GM12878 (cell line): ENCODE measurements around the gene CHURC1. TPM values are rescaled to one million over a fixed set of nuclear protein-coding genes. Genes with fewer than 3 reads are reported as not detected.

Experiments used
- ATAC-seq: fragments of 200-7000 bp; cut with Tn5 transposase; 3 replicates; pipeline ENCODE4 v1.9.1; 2020; ENCODE audit warnings: mild to moderate bottlenecking, moderate library complexity
- BruUV-seq: library from RNA; stranded (reverse); fragments of 400-500 nt; replicated peaks from 2 replicates; lab custom pipeline; 2021; lab: Mats Ljungman, UMichigan
- CTCF ChIA-PET: fragments of 300-600 bp; sonication (Branson Sonifier 250); formaldehyde crosslinking; extraction: SDS; loops from one replicate; lab custom pipeline; 2021; ENCODE audit warnings: inconsistent platforms; lab: Yijun Ruan, JAX
- POLR2A ChIA-PET: fragments of 350-600 bp; formaldehyde crosslinking; extraction: SDS; loops from one replicate; lab custom pipeline; 2021; ENCODE audit warnings: inconsistent platforms; lab: Charles Lee
- RAD21 ChIA-PET: fragments of 300-600 bp; sonication (Branson Sonifier 250); formaldehyde crosslinking; loops from one replicate; lab custom pipeline; 2023; ENCODE audit warnings: antibody characterized with exemption; ENCODE audit not compliant: unreplicated experiment; lab: Charles Lee
- SMC1A ChIA-PET: fragments of 300-600 bp; sonication (Branson Sonifier 250); formaldehyde crosslinking; loops from one replicate; lab custom pipeline; 2023; ENCODE audit not compliant: unreplicated experiment, uncharacterized antibody; lab: Charles Lee
- DNase-seq: peaks from one replicate; pipeline ENCODE4 v3.0.0-alpha.2; 2011; ENCODE audit warnings: low read depth, low spot score
- FAIRE-seq: peaks from 3 replicates; lab custom pipeline; 2011; peaks lifted over from hg19 to GRCh38; lab: Jason Lieb, UNC
- H2AFZ ChIP-seq: 2 replicates; pipeline ENCODE4 v1.6.0; 2011; ENCODE audit warnings: low read depth, low read length, control low read depth; ENCODE audit not compliant: control insufficient read depth
- H3K27ac ChIP-seq: 2 replicates; pipeline ENCODE4 v1.5.1; 2011; ENCODE audit warnings: control low read depth; ENCODE audit not compliant: control insufficient read depth, insufficient read depth
- H3K27me3 ChIP-seq, 2 experiments: replicated peaks in 1 of 2; 2 replicates each; pipeline versions ENCODE4 v1.6.0 to v1.6.1; 2011; ENCODE audit warnings: low read length in 1 of 2; ENCODE audit not compliant: control insufficient read depth in 2 of 2, insufficient read depth in 2 of 2
- H3K36me3 ChIP-seq, 2 experiments: 2 replicates each; pipeline ENCODE4 v1.5.1; 2011; ENCODE audit warnings: low read length in 1 of 2; ENCODE audit not compliant: control insufficient read depth in 2 of 2, insufficient read depth in 2 of 2
- H3K4me1 ChIP-seq: 2 replicates; pipeline ENCODE4 v1.6.1; 2011; ENCODE audit warnings: mild to moderate bottlenecking, low read length, moderate library complexity, mixed read lengths; ENCODE audit not compliant: control insufficient read depth, insufficient read depth
- H3K4me2 ChIP-seq: 2 replicates; pipeline ENCODE4 v1.6.0; 2011; ENCODE audit warnings: control low read depth; ENCODE audit not compliant: control insufficient read depth, insufficient read depth
- H3K4me3 ChIP-seq: fragments of 200-600 bp; sonication (generic); 2 replicates; pipeline ENCODE4 v1.5.1; 2016
- H3K79me2 ChIP-seq: 2 replicates; pipeline ENCODE4 v1.6.0; 2011; ENCODE audit warnings: low read length; ENCODE audit not compliant: control insufficient read depth, insufficient read depth
- H3K9ac ChIP-seq: 2 replicates; pipeline ENCODE4 v1.8.0; 2011; ENCODE audit warnings: low read length, control low read depth, mixed read lengths; ENCODE audit not compliant: control insufficient read depth, insufficient read depth
- H3K9me3 ChIP-seq: replicated peaks from 3 replicates; pipeline ENCODE4 v1.5.1; 2011; ENCODE audit warnings: mild to moderate bottlenecking, low read length; ENCODE audit not compliant: control insufficient read depth, insufficient read depth
- H4K20me1 ChIP-seq: 2 replicates; pipeline ENCODE4 v1.6.0; 2011; ENCODE audit not compliant: control insufficient read depth, insufficient read depth
- ESRRA ChIP-seq: IDR thresholded peaks from 2 replicates; pipeline ENCODE4 v1.6.1; 2012; ENCODE audit warnings: mild to moderate bottlenecking, low read length, improper control_type of control experiment
- FOXM1 ChIP-seq: IDR thresholded peaks from 2 replicates; pipeline ENCODE4 v1.6.1; 2012; ENCODE audit warnings: low read depth, mild to moderate bottlenecking, inconsistent platforms, low read length, moderate library complexity
- HDAC6 ChIP-seq: fragments of 200-600 bp; sonication (generic); IDR thresholded peaks from one replicate; pipeline ENCODE4 v1.8.0; 2017; ENCODE audit warnings: antibody characterized with exemption; ENCODE audit not compliant: unreplicated experiment
- IKZF2 ChIP-seq, 2 experiments: fragments of 450-650 bp; IDR thresholded peaks; 2 replicates each; pipeline ENCODE4 v1.6.1; 2017; ENCODE audit warnings: mild to moderate bottlenecking in 2 of 2, moderate library complexity in 2 of 2
- NFIC ChIP-seq: IDR thresholded peaks from 2 replicates; pipeline ENCODE4 v1.6.1; 2012; ENCODE audit warnings: low read depth, mild to moderate bottlenecking, inconsistent platforms, low read length, moderate library complexity
- PAX8 ChIP-seq: fragments of 450-650 bp; IDR thresholded peaks from 2 replicates; pipeline ENCODE4 v1.6.1; 2017; ENCODE audit warnings: mild to moderate bottlenecking, moderate library complexity
- RAD51 ChIP-seq: fragments of 450-650 bp; IDR thresholded peaks from 2 replicates; pipeline ENCODE4 v1.6.1; 2016; ENCODE audit warnings: moderate library complexity, mild to moderate bottlenecking, inconsistent platforms
- TCF7 ChIP-seq: IDR thresholded peaks from 2 replicates; pipeline ENCODE4 v1.6.1; 2014; ENCODE audit warnings: antibody characterized with exemption, borderline replicate concordance
- in situ Hi-C: fragments of 300-500 bp; cut with MboI; formaldehyde crosslinking; loops from 9 replicates; pipeline ENCODE4 v1.14.3; 2018; ENCODE audit warnings: mixed read lengths
- intact Hi-C: fragments of 100-400 bp; cut with micrococcal nuclease; formaldehyde crosslinking; loops from one replicate; pipeline ENCODE4 v1.14.2; 2022; ENCODE audit not compliant: unreplicated experiment
- polyA plus RNA-seq, 11 experiments: library from polyadenylated mRNA; depleted of rRNA in 4 of 11; unstranded in 6 of 11; stranded (reverse) in 5 of 11; fragments of >200 nt; fragmentation: Nextera tagmentation in 4 of 11; fragmentation: Illumina TruSeq in 1 of 11; extraction: Ambion mirVana in 4 of 11; extraction: Trizol in 1 of 11; gene quantifications; 1 replicate in 1 of 11; 2 replicates in 10 of 11; pipeline versions ENCODE4 v1.2.1 to v1.2.3, GENCODE V29; 2011 to 2016; ENCODE audit warnings: inconsistent platforms in 2 of 11, missing spikeins in 2 of 11, low read depth in 1 of 11
- total RNA-seq, 4 experiments: library from RNA; depleted of rRNA in 3 of 4; stranded (reverse); fragments of >200 nt in 3 of 4; fragmentation: Illumina TruSeq in 1 of 4; extraction: Trizol in 1 of 4; gene quantifications; 2 replicates each; pipeline versions ENCODE4 v1.2.1 to v1.2.3, GENCODE V29; 2013 to 2021
- TF ChIP-seq, protein P1 (sequence below): fragments of 450-650 bp; IDR thresholded peaks from 2 replicates; pipeline ENCODE4 v1.6.1; 2016; ENCODE audit warnings: mild to moderate bottlenecking

The CHURC1 gene
- total and polyA plus RNA-seq, 10 of the 15 experiments (the other 5 are each of a cell fraction or from before 2014, with no cell fraction given) = 41.0 to 421 (median 140) TPM

DNA sequence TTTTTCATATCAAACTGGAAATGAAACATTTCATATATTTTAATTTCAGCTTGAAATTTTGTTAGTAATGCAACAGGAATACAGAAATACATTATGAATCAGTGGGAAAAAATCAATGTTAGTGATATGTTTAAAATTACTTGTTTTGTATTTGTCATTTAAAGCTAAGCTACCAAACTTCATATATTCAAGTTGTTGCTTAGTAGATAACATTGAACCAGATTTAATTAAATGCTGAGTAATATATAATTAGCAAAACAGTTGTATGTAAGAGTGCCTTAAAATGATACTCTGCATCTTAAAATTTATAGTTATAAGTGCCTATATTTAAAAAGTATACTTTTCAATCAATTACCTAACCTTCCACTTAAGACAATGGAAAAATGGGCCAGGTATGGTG, 5.0 kb downstream of the CHURC1 start:
- peaks cover 0 to 4% of the 10 kb centered on the region in 2 experiments; a peak in 1 of 4 replicates for H3K36me3 ChIP-seq
- FAIRE-seq = no peak
- ChIA-PET SMC1A (interaction anchor here (1.0 to 1.8 kb wide), 4 partner anchors 9 to 27 kb away, joined by 3 to 4 read pairs (median 3); no protein-coding TSS in a partner anchor), POLR2A (interaction anchor here (2.1 kb wide), 1 partner anchor 8 kb away, joined by 6 read pairs; no protein-coding TSS in a partner anchor), CTCF (interaction anchor here (1.5 to 2.2 kb wide), 2 partner anchors 8 to 34 kb away, joined by 4 to 6 read pairs; no protein-coding TSS in a partner anchor), RAD21 (no interaction called here)
- in situ Hi-C loops (no loop called here), intact Hi-C loops (no loop called here)
- ATAC-seq = no peak
- H4K20me1 ChIP-seq = no peaks in the 10 kb centered on the region
- H2AFZ ChIP-seq = no peak overlapping the region
- no peak overlapping the region for H3K9ac ChIP-seq
- H3K4me1 ChIP-seq = peaks cover 5% of the 10 kb centered on the region; the same call in 1 of the 2 replicates
- no peak overlapping the region for H3K4me3 ChIP-seq
- no peak for DNase-seq
- H3K79me2 ChIP-seq = peaks cover 64% of the 10 kb centered on the region
- TF ChIP-seq ESRRA (no peak), FOXM1 (no peak), PAX8 (no peak), IKZF2 (IDR thresholded peaks at IDR 0.05) (no peak), RAD51 (no peak), NFIC (no peak), TCF7 (no peak), HDAC6 (no peak)
- TF ChIP-seq, protein P1, sequence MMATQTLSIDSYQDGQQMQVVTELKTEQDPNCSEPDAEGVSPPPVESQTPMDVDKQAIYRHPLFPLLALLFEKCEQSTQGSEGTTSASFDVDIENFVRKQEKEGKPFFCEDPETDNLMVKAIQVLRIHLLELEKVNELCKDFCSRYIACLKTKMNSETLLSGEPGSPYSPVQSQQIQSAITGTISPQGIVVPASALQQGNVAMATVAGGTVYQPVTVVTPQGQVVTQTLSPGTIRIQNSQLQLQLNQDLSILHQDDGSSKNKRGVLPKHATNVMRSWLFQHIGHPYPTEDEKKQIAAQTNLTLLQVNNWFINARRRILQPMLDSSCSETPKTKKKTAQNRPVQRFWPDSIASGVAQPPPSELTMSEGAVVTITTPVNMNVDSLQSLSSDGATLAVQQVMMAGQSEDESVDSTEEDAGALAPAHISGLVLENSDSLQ = no peak
- H3K9me3 ChIP-seq = no peaks in the 10 kb centered on the region; the same call in 1 of the 3 replicates
- no TSS peak for BruUV-seq
- no peak overlapping the region for H3K4me2 ChIP-seq
- H3K27me3 ChIP-seq = no peaks in the 10 kb centered on the region
- H3K27ac ChIP-seq = no peak overlapping the region
